H9 (cell line): Measurements from ENCODE around the gene UBA5. TPM values are rescaled to one million over a fixed set of nuclear protein-coding genes. Genes with fewer than 3 reads are reported as not detected.

Source experiments
- DNase-seq: peaks from one replicate; pipeline ENCODE4 v3.0.0-alpha.2; 2017
- H2AFZ ChIP-seq: one replicate; pipeline ENCODE4 v1.6.1; 2013; ENCODE audit warnings: mild to moderate bottlenecking, low read length, control low read depth, moderate library complexity
- H2AK5ac ChIP-seq: 2 replicates; pipeline ENCODE4 v1.6.1; 2013; ENCODE audit warnings: low read length, control low read depth, mixed read lengths; ENCODE audit not compliant: insufficient read length
- H2BK120ac ChIP-seq: one replicate; pipeline ENCODE4 v1.6.1; 2013; ENCODE audit warnings: low read depth, mild to moderate bottlenecking, low read length, control low read depth, inconsistent platforms; ENCODE audit not compliant: poor library complexity, severe bottlenecking
- H2BK12ac ChIP-seq: 2 replicates; pipeline ENCODE4 v1.6.1; 2013; ENCODE audit warnings: low read length, control low read depth, mixed read lengths, low read depth; ENCODE audit not compliant: insufficient read length
- H2BK15ac ChIP-seq: 2 replicates; pipeline ENCODE4 v1.6.1; 2013; ENCODE audit warnings: low read depth, low read length, control low read depth
- H2BK20ac ChIP-seq: one replicate; pipeline ENCODE4 v1.6.1; 2013; ENCODE audit warnings: low read depth, mild to moderate bottlenecking, low read length, control low read depth, inconsistent platforms; ENCODE audit not compliant: poor library complexity, severe bottlenecking
- H2BK5ac ChIP-seq: 2 replicates; pipeline ENCODE4 v1.6.1; 2013; ENCODE audit warnings: low read length, control low read depth, mixed read lengths; ENCODE audit not compliant: insufficient read length
- H3K14ac ChIP-seq: 2 replicates; pipeline ENCODE4 v1.6.1; 2013; ENCODE audit warnings: low read length, control low read depth; ENCODE audit not compliant: insufficient read depth
- H3K18ac ChIP-seq: 2 replicates; pipeline ENCODE4 v1.6.1; 2013; ENCODE audit warnings: low read depth, mild to moderate bottlenecking, mixed read lengths, low read length, control low read depth; ENCODE audit not compliant: insufficient read length
- H3K23ac ChIP-seq: 2 replicates; pipeline ENCODE4 v1.6.1; 2013; ENCODE audit warnings: low read length, control low read depth, mixed read lengths, low read depth; ENCODE audit not compliant: insufficient read length
- H3K23me2 ChIP-seq: 2 replicates; pipeline ENCODE4 v1.6.1; 2013; ENCODE audit warnings: low read depth, mild to moderate bottlenecking, mixed read lengths, low read length, control low read depth; ENCODE audit not compliant: insufficient read length, poor library complexity, severe bottlenecking
- H3K27ac ChIP-seq: 2 replicates; pipeline ENCODE4 v1.5.1; 2013; ENCODE audit warnings: low read length, control low read depth, mixed read lengths, low read depth; ENCODE audit not compliant: insufficient read length
- H3K27me3 ChIP-seq: 2 replicates; pipeline ENCODE4 v1.6.1; 2013; ENCODE audit warnings: low read length, control low read depth, inconsistent platforms; ENCODE audit not compliant: insufficient read depth
- H3K4ac ChIP-seq: 2 replicates; pipeline ENCODE4 v1.6.1; 2013; ENCODE audit warnings: low read depth, mild to moderate bottlenecking, control low read depth, inconsistent platforms, low read length, moderate library complexity
- H3K4me1 ChIP-seq: 2 replicates; pipeline ENCODE4 v1.6.1; 2013; ENCODE audit warnings: low read length, control low read depth, inconsistent platforms; ENCODE audit not compliant: insufficient read depth
- H3K4me2 ChIP-seq: 2 replicates; pipeline ENCODE4 v1.6.1; 2013; ENCODE audit warnings: low read length, control low read depth, mixed read lengths; ENCODE audit not compliant: insufficient read length, insufficient read depth
- H3K56ac ChIP-seq: 2 replicates; pipeline ENCODE4 v1.6.1; 2013; ENCODE audit warnings: low read depth, mild to moderate bottlenecking, mixed read lengths, low read length, control low read depth; ENCODE audit not compliant: insufficient read length
- H3K79me1 ChIP-seq: 2 replicates; pipeline ENCODE4 v1.6.1; 2013; ENCODE audit warnings: low read depth, mild to moderate bottlenecking, moderate library complexity, low read length, control low read depth, inconsistent platforms; ENCODE audit not compliant: insufficient read depth, poor library complexity, severe bottlenecking
- H3K79me2 ChIP-seq: 2 replicates; pipeline ENCODE4 v1.6.1; 2013; ENCODE audit warnings: low read length, control low read depth, inconsistent platforms; ENCODE audit not compliant: insufficient read depth
- H3K9ac ChIP-seq: 2 replicates; pipeline ENCODE4 v1.6.1; 2013; ENCODE audit warnings: low read length, control low read depth, mixed read lengths; ENCODE audit not compliant: insufficient read length; ENCODE audit errors: extremely low read depth
- H3K9me3 ChIP-seq: one replicate; pipeline ENCODE4 v1.6.1; 2013; ENCODE audit warnings: low read depth, low read length, inconsistent platforms; ENCODE audit not compliant: control insufficient read depth
- H3T11ph ChIP-seq: one replicate; pipeline ENCODE4 v1.6.1; 2013; ENCODE audit warnings: mild to moderate bottlenecking, low read length, control low read depth, inconsistent platforms
- H4K20me1 ChIP-seq: one replicate; pipeline ENCODE4 v1.6.1; 2013; ENCODE audit not compliant: control insufficient read depth, insufficient read length, insufficient read depth
- H4K5ac ChIP-seq: 2 replicates; pipeline ENCODE4 v1.6.1; 2013; ENCODE audit warnings: low read depth, mild to moderate bottlenecking, mixed read lengths, low read length, control low read depth; ENCODE audit not compliant: insufficient read length
- H4K8ac ChIP-seq: replicated peaks from 2 replicates; pipeline ENCODE4 v1.6.1; 2013; ENCODE audit warnings: low read length, control low read depth, mixed read lengths, low read depth; ENCODE audit not compliant: insufficient read length
- H4K91ac ChIP-seq: 2 replicates; pipeline ENCODE4 v1.6.1; 2013; ENCODE audit warnings: low read depth, mild to moderate bottlenecking, moderate library complexity, mixed read lengths, low read length, control low read depth; ENCODE audit not compliant: insufficient read length
- H3K27ac Mint-ChIP-seq, 3 experiments: 2 replicates in 2 of 3; 3 replicates in 1 of 3; pipeline ENCODE4 v1.8.0; 2020 to 2021; ENCODE audit warnings: mixed read lengths in 3 of 3, mild to moderate bottlenecking in 1 of 3, moderate library complexity in 1 of 3
- H3K27me3 Mint-ChIP-seq: 2 replicates; pipeline ENCODE4 v1.8.0; 2021; ENCODE audit warnings: low read depth, mild to moderate bottlenecking, moderate library complexity, mixed read lengths
- H3K36me3 Mint-ChIP-seq, 3 experiments: 2 replicates in 2 of 3; 3 replicates in 1 of 3; pipeline ENCODE4 v1.8.0; 2020 to 2021; ENCODE audit warnings: low read depth in 3 of 3, mixed read lengths in 3 of 3; ENCODE audit not compliant: insufficient read depth in 1 of 3
- H3K4me1 Mint-ChIP-seq, 2 experiments: 2 replicates each; pipeline ENCODE4 v1.8.0; 2020; ENCODE audit warnings: mixed read lengths in 2 of 2
- H3K4me3 Mint-ChIP-seq, 2 experiments: 2 replicates in 1 of 2; 3 replicates in 1 of 2; pipeline ENCODE4 v1.8.0; 2020 to 2021; ENCODE audit warnings: mild to moderate bottlenecking in 2 of 2, mixed read lengths in 2 of 2, moderate library complexity in 1 of 2
- H3K9me3 Mint-ChIP-seq, 2 experiments: 2 replicates in 1 of 2; 3 replicates in 1 of 2; pipeline ENCODE4 v1.8.0; 2020; ENCODE audit warnings: mild to moderate bottlenecking in 2 of 2, mixed read lengths in 2 of 2, moderate library complexity in 1 of 2
- WGBS: extraction: QIAGEN DNeasy Blood & Tissue Kit; methylation state at CpG from one replicate; pipeline ENCODE4 v1.1.7; 2013; ENCODE audit warnings: missing lambda C conversion rate, low lambda C conversion rate, mixed read lengths; ENCODE audit not compliant: insufficient read length; ENCODE audit errors: extremely low coverage; 5-methylcytosine and 5-hydroxymethylcytosine counted together
- total RNA-seq: library from RNA; stranded (reverse); gene quantifications from 2 replicates; pipeline ENCODE4 v1.2.1, GENCODE V29; 2021
- TF ChIP-seq, protein P1 (sequence below): fragments of 200-600 bp; sonication (generic); conservative IDR thresholded peaks from 3 replicates; pipeline ENCODE4 v1.8.0; 2021; ENCODE audit warnings: antibody characterized with exemption, mild to moderate bottlenecking

Gene UBA5
- total RNA-seq, 1 experiment from 2014 or later, result 37.7 TPM

DNA sequence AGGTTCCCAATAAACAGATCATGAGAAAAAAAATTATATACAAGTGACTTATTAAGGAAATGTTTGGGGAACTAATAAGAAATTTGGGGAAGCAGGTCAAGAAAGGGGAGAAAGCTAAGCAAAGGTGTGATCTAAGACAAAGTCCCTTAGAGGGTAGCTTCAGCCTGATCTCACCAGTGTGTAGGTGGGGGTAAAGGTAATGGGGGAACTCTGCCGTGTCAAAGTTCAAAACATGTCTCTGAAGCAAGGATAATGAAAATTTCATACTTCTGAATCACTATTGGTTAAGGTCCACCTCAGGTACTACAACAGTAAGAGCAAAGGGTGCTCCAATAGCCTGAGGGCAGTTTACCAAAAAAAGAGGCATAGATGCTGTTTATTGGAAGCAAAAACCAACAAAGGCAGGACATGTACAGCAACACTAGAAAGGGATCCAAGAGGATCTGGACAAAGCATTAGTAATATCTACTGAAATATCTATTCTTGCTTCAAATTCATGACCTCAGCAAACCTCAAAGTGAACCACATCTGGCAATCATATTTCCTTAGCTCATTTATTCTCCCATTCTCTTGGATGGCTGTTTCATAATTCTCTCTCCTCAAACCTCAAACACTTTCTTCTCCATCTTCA, 7.4 kb upstream of the UBA5 start:
- H3K9me3 ChIP-seq, result no peaks in the 10 kb centered on the region
- no peak overlapping the region for H3K56ac ChIP-seq
- no peak for DNase-seq
- H3K4me1 ChIP-seq, result no peaks in the 10 kb centered on the region
- no peak overlapping the region for H4K8ac ChIP-seq
- no peak overlapping the region for H3T11ph ChIP-seq
- no peak overlapping the region for H2BK15ac ChIP-seq
- no peak overlapping the region for H2BK20ac ChIP-seq
- no peaks in the 10 kb centered on the region for H4K20me1 ChIP-seq
- Mint-ChIP-seq H3K27me3 (no peaks in the 10 kb centered on the region), H3K4me3 (no peak overlapping the region), H3K36me3 (no peaks in the 10 kb centered on the region), H3K9me3 (no peaks in the 10 kb centered on the region), H3K4me1 (no peaks in the 10 kb centered on the region), H3K27ac (no peak overlapping the region)
- H4K5ac ChIP-seq, result no peak overlapping the region
- H3K4ac ChIP-seq, result no peak overlapping the region
- no CpG with 5 or more reads among the region's 1 CpG for WGBS
- no peak overlapping the region for H2BK5ac ChIP-seq
- no peak overlapping the region for H2BK12ac ChIP-seq
- TF ChIP-seq, protein P1, sequence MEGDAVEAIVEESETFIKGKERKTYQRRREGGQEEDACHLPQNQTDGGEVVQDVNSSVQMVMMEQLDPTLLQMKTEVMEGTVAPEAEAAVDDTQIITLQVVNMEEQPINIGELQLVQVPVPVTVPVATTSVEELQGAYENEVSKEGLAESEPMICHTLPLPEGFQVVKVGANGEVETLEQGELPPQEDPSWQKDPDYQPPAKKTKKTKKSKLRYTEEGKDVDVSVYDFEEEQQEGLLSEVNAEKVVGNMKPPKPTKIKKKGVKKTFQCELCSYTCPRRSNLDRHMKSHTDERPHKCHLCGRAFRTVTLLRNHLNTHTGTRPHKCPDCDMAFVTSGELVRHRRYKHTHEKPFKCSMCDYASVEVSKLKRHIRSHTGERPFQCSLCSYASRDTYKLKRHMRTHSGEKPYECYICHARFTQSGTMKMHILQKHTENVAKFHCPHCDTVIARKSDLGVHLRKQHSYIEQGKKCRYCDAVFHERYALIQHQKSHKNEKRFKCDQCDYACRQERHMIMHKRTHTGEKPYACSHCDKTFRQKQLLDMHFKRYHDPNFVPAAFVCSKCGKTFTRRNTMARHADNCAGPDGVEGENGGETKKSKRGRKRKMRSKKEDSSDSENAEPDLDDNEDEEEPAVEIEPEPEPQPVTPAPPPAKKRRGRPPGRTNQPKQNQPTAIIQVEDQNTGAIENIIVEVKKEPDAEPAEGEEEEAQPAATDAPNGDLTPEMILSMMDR, result no peak
- H3K4me2 ChIP-seq, result no peak overlapping the region
- H3K23ac ChIP-seq, result no peak overlapping the region
- no peak overlapping the region for H4K91ac ChIP-seq
- no peak overlapping the region for H3K14ac ChIP-seq
- H2BK120ac ChIP-seq, result no peak overlapping the region
- no peak overlapping the region for H3K27ac ChIP-seq
- no peaks in the 10 kb centered on the region for H3K79me2 ChIP-seq
- no peak overlapping the region for H3K18ac ChIP-seq
- no peak overlapping the region for H2AFZ ChIP-seq
- H3K27me3 ChIP-seq, result no peaks in the 10 kb centered on the region
- H3K79me1 ChIP-seq, result no peaks in the 10 kb centered on the region
- H3K23me2 ChIP-seq, result no peaks in the 10 kb centered on the region
- no peak overlapping the region for H2AK5ac ChIP-seq
- no peak overlapping the region for H3K9ac ChIP-seq
